ENCODE data around the gene DNAJB12. TPM values are rescaled to one million over a fixed set of nuclear protein-coding genes. Genes with fewer than 3 reads are reported as not detected.
"Not testable (repeated sequence)": the region's sequence is repeated elsewhere in the genome, so short reads cannot be mapped to it uniquely, and the experiment has no call there.

Gene DNAJB12
- total RNA-seq, 1 experiment from 2014 or later = 30.9 TPM

DNA sequence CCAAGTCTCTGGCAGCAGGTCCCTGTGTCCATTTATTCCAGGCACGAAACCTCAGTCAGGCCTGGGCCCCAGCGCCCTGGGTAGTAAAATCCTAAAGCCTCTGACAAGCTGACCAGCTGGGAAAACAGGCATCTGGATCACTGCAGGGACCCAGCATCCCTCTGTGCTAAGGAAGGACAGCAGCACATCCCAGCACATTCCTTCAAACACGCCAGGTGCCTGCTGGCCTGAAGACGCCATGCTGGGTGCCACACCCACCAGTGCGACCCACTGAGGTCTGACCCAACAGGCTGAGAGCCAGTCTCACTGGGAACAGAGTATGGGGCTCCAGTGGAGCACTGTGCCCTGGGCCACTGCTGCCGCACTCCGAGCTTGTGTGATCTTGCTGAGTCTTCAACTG is 6.4 kb downstream of the DNAJB12 start:
- peaks cover 5% of the 10 kb centered on the region for H3K4me1 ChIP-seq (ENCODE audit: insufficient read depth, low read length)
- no peaks in the 10 kb centered on the region for H3K9me3 ChIP-seq (ENCODE audit: low read length)
- H3K79me2 ChIP-seq (ENCODE audit: low read length) = peaks cover 27% of the 10 kb centered on the region
- no peaks in the 10 kb centered on the region for H4K20me1 ChIP-seq (ENCODE audit: low read length)
- no peaks in the 10 kb centered on the region for H3K36me3 ChIP-seq (ENCODE audit: low read depth, low read length)
- H3K9me2 ChIP-seq (replicated peaks; ENCODE audit: low read length) = no peaks in the 10 kb centered on the region
- ATAC-seq = no peak
- H3K4me3 ChIP-seq (ENCODE audit: low read length) = no peak overlapping the region
- ChIA-PET POLR2A (ENCODE audit: unreplicated experiment) (no interaction called here), CTCF (no interaction called here)
- H3K9ac ChIP-seq (ENCODE audit: low read length) = no peak overlapping the region
- no peak overlapping the region for H3K27ac ChIP-seq (ENCODE audit: low read length)
- H3F3A ChIP-seq (ENCODE audit: low read length, unreplicated experiment) = no peaks in the 10 kb centered on the region
- no peak for TF ChIP-seq EZH2phosphoT487 (IDR thresholded peaks at IDR 0.05; ENCODE audit: borderline replicate concordance, low read length)
- TF ChIP-seq, protein P1, sequence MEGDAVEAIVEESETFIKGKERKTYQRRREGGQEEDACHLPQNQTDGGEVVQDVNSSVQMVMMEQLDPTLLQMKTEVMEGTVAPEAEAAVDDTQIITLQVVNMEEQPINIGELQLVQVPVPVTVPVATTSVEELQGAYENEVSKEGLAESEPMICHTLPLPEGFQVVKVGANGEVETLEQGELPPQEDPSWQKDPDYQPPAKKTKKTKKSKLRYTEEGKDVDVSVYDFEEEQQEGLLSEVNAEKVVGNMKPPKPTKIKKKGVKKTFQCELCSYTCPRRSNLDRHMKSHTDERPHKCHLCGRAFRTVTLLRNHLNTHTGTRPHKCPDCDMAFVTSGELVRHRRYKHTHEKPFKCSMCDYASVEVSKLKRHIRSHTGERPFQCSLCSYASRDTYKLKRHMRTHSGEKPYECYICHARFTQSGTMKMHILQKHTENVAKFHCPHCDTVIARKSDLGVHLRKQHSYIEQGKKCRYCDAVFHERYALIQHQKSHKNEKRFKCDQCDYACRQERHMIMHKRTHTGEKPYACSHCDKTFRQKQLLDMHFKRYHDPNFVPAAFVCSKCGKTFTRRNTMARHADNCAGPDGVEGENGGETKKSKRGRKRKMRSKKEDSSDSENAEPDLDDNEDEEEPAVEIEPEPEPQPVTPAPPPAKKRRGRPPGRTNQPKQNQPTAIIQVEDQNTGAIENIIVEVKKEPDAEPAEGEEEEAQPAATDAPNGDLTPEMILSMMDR (conservative IDR thresholded peaks at IDR 0.05; ENCODE audit: low read depth, low read length) = no peak
- no peak for TF ChIP-seq EZH2 (IDR thresholded peaks at IDR 0.05; ENCODE audit: low read length, unreplicated experiment)
- intact Hi-C loops (cut with micrococcal nuclease) = no loop called here
- H2AFZ ChIP-seq (ENCODE audit: low read length) = no peak overlapping the region
- H3K27me3 ChIP-seq (ENCODE audit: low read length) = no peaks in the 10 kb centered on the region
- no peak for DNase-seq
- H3K4me2 ChIP-seq (ENCODE audit: low read length) = no peak overlapping the region
- no TSS peak for BruUV-seq (replicated peaks)

DNA sequence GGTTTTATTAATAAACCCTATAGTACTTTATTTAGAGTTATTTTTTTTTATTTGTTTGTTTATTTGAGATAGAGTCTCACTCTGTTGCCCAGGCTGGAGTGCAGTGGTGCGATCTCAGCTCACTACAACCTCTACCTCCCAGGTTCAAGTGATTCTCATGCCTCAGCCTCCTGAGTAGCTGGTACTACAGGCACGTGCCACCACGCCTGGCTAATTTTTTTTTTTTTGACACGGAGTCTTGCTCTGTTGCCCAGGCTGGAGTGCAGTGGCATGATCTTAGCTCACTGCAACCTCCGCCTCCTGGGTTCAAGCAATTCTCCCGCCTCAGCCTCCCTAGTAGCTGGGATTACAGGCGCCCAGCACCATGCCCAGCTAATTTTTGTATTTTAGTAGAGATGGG is 8.6 kb downstream of the DNAJB12 start:
- intact Hi-C loops (cut with micrococcal nuclease); H3K27me3 ChIP-seq (ENCODE audit: low read length); H4K20me1 ChIP-seq (ENCODE audit: low read length); H3K9ac ChIP-seq (ENCODE audit: low read length); H3K4me1 ChIP-seq (ENCODE audit: insufficient read depth, low read length); H3F3A ChIP-seq (ENCODE audit: low read length, unreplicated experiment); ATAC-seq; H3K9me2 ChIP-seq (replicated peaks; ENCODE audit: low read length); BruUV-seq (replicated peaks); H3K4me3 ChIP-seq (ENCODE audit: low read length); POLR2A ChIA-PET (ENCODE audit: unreplicated experiment); H2AFZ ChIP-seq (ENCODE audit: low read length); H3K4me2 ChIP-seq (ENCODE audit: low read length); DNase-seq; CTCF ChIA-PET; H3K9me3 ChIP-seq (ENCODE audit: low read length); H3K36me3 ChIP-seq (ENCODE audit: low read depth, low read length); H3K79me2 ChIP-seq (ENCODE audit: low read length); H3K27ac ChIP-seq (ENCODE audit: low read length): not testable (repeated sequence)

DNA sequence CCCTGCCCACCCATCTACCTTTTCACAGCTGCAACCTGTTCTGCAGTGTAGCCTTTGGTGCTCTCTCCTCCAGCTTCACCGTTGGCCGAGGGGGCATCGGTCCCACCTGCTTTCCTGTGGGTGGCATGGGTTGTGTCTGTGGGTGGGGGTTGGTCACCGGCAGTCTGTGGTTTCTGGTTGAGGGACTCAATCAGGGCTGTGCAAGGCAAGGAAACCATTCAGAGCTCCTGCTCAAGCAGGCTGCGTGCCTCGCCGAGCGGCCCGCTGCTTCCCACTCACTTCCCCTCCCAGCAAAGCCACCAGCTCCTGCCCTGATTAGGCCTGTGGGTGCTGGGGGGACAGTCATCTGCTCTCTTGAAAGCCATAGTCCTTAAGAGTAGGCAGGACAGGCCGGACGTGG is 9.8 kb downstream of the DNAJB12 start:
- H3K36me3 ChIP-seq (ENCODE audit: low read depth, low read length) = peaks cover 8% of the 10 kb centered on the region; the same call in 1 of the 2 replicates
- H3K27me3 ChIP-seq (ENCODE audit: low read length) = no peaks in the 10 kb centered on the region
- no peak for DNase-seq
- H2AFZ ChIP-seq (ENCODE audit: low read length) = no peak overlapping the region
- TF ChIP-seq EZH2 (IDR thresholded peaks at IDR 0.05; ENCODE audit: low read length, unreplicated experiment) (no peak), EZH2phosphoT487 (IDR thresholded peaks at IDR 0.05; ENCODE audit: borderline replicate concordance, low read length) (no peak)
- TF ChIP-seq, protein P1 (conservative IDR thresholded peaks at IDR 0.05; ENCODE audit: low read depth, low read length) = no peak
- H3F3A ChIP-seq (ENCODE audit: low read length, unreplicated experiment) = no peaks in the 10 kb centered on the region
- intact Hi-C loops (cut with micrococcal nuclease) = no loop called here
- POLR2A ChIA-PET (ENCODE audit: unreplicated experiment) = no interaction called here
- no TSS peak for BruUV-seq (replicated peaks)
- ATAC-seq = no peak
- no peaks in the 10 kb centered on the region for H3K4me1 ChIP-seq (ENCODE audit: insufficient read depth, low read length)
- no peak overlapping the region for H3K9ac ChIP-seq (ENCODE audit: low read length)
- no peak overlapping the region for H3K27ac ChIP-seq (ENCODE audit: low read length)
- H3K9me2 ChIP-seq (replicated peaks; ENCODE audit: low read length) = no peaks in the 10 kb centered on the region
- CTCF ChIA-PET = interaction anchor here (0.7 kb wide), 1 partner anchor 716 kb away, joined by 9 read pairs; no protein-coding TSS in a partner anchor
- H3K9me3 ChIP-seq (ENCODE audit: low read length) = no peaks in the 10 kb centered on the region
- H4K20me1 ChIP-seq (ENCODE audit: low read length) = no peaks in the 10 kb centered on the region
- H3K4me2 ChIP-seq (ENCODE audit: low read length) = no peak overlapping the region
- no peak overlapping the region for H3K4me3 ChIP-seq (ENCODE audit: low read length)
- no peaks in the 10 kb centered on the region for H3K79me2 ChIP-seq (ENCODE audit: low read length)
